HG02588 (cell line): Measurements from ENCODE around the gene RGS9.
"Not testable (repeated sequence)": the region's sequence is repeated elsewhere in the genome, so short reads cannot be mapped to it uniquely, and the experiment has no call there.

ENCODE experiments used
- ATAC-seq: cut with Tn5 transposase; IDR thresholded peaks from one replicate; pipeline ENCODE4 v1.9.1; 2021; ENCODE audit warnings: mild to moderate bottlenecking, moderate library complexity; ENCODE audit not compliant: unreplicated experiment

The RGS9 gene

DNA sequence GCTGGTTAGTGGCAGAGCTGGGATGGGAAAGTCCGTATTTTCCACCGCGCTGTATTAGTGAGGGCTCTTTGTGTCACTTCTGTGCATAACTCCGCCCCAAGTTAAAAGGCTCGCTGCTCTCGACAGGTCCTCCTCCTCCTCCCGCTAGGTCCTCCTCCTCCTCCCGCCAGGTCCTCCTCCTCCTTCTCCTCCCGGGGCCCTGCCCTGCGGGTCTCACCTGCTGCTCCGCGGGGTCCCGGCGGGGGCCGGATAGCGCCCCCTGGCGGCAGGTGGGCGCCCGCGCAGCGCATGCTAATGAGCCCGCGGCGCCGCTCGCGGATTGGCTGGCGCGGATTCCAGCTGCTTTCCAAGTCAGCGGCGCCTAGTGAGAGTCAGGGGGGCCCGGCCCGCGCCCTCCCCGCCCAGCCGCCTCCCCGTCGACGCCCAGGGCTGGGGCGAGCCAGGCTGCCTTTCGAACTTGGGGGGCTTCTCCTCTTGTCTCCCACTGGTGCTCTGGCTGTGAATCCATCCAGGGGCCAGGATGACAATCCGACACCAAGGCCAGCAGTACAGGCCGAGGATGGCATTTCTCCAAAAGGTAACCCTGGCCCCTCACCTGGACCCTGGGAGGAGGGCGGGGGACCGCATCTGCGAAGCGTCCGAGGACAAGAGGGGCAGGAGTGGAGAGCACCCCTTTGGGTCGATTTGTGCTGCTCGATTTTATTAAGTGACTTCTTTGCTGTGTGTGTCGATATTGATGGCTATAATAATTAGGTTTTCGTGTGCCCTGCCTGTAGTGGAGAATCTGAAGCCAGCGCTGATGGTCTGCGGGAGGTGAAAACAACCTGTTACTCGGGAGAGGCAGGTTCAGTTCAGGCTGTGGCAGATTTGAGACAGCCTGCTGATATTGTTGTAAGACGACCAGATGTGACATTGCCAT, at the start of gene RGS9:
Gene RGS9 (plus strand): TSS at position 350 of the 919 bp plus-strand sequence. CDS start 171 bp downstream, at position 521.
- ATAC-seq, result peak; percentile 87

DNA sequence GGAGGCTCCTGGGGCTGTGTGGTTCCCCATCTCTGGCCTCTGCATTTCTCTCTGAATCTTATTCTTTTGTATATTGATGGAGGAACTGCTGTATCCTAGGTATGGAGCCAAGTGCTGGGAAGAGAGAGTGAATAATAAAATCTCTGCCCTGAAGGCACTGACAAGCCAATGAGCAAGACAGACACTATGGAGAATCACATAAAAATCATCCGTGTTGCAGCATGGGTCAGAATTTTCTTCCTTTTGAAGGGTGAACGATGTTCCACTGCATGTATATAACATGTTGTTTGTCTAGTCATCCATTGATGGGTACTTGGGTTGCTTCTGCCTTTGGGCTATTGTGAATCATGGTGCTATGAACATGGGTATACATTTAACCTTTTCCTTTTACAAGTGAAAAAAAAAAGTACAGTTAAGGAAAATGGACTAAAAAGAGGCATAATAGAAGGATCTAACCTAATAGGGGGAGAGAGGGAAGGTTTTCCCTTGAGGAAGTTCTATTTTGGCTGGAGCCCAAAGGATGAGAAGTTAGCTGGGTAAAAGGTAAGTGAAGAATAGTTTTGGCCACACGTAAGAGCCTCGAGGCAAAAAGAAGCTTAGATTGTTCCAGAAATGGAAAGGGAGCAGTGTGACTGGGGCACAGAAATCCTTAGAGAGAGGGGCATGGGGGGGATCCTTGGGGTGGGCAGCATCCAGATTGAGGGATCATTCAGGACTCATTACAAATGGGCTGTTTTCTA, 48.4 kb upstream of the RGS9 start:
- no peak for ATAC-seq

DNA sequence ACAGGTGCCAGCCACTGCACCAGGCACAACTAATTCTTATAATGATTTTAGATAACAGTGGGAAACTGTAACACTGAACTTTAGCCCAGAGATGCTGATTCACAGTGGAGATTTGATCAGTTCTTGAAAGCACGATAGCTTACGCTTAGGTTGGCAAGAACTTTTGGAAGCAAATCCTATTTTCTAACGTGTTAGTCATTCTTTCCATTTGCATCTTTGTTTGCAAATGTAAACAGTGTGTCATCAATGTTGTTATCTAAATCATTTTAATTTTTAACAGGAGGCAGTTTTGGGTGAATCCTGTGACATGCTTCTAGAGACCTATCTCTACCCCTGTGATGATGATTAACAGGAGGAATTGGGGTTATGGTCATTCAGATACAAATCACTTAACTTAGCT, 44.9 kb upstream of the RGS9 start:
- ATAC-seq, result no peak

DNA sequence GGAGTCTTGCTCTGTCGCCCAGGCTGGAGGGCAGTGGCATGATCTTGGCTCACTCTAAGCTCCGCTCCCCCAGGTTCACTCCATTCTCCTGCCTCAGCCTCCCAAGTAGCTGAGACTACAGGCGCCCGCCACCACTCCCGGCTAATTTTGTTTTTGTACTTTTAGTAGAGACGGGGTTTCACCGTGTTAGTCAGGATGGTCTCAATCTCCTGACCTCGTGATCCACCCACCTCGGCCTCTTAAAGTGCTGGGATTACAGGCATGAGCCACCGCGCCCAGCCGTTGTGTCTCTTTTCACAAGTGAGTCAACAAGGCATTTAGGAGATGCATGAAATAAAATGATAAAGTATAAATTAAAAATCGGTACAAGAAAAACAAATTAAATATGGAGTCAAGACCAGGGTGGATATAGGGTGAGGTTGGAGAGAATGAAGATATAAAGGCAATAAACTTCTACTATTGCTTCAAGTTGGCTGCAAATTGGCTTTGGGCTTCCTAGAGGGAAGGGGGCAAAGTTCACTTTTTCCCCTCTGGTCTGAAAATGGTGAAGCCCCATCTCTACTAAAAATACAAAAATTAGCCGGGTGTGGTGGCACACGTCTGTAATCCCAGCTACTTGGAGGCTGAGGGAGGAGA, 44.3 kb upstream of the RGS9 start:
- not testable (repeated sequence) for ATAC-seq

DNA sequence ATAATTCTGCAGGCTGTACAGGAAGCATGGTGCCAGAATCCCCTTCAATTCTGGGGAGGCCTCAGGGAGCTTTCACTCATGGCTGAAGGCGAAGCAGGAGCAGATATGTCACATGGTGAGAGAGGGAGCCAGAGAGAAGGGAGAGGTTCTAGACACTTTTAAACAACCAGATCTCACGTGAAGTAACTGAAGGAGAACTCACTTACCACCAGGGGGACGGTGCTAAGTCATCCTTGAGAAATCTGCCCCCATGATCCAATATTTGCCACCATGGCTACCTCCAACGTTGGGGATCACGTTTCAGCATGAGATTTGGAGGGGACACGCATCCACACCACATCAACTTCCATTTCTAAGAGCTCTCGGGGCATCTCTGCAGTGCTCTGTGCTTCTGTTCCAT, 43.2 kb upstream of the RGS9 start:
- no peak for ATAC-seq

DNA sequence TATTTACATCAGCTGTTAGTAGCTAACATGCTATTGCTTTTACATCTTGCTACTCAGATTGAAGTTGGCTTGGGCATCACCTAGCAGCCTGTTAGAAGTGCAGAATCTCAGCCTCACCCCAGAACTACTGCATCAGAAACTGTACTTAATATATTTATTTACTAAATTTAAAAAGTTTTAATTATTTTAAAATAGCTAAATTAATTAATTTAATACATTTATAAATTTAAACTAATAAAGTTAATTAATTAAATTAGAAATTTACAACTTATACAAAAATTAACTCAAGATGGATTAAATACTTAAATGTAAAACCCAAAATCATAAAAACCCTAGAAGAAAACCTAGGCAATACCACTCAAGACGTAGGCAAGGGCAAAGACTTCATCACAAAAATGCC, 41.7 kb upstream of the RGS9 start:
- no peak for ATAC-seq

DNA sequence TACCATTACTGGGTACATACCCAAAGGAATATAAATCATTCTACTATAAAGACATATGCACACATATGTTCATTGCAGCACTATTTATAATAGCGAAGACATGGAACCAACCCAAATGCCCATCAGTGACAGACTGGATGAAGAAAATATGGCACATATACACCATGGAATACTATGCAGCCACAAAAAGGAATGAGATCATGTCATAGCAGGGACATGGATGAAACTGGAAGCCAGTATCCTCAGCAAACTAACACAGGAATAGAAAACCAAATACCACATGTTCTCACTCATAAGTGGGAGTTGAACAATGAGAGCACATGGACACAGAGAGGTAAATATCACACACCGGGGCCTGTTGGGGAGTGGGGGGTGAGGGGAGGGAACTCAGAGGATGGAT, 40.8 kb upstream of the RGS9 start:
- not testable (repeated sequence) for ATAC-seq

DNA sequence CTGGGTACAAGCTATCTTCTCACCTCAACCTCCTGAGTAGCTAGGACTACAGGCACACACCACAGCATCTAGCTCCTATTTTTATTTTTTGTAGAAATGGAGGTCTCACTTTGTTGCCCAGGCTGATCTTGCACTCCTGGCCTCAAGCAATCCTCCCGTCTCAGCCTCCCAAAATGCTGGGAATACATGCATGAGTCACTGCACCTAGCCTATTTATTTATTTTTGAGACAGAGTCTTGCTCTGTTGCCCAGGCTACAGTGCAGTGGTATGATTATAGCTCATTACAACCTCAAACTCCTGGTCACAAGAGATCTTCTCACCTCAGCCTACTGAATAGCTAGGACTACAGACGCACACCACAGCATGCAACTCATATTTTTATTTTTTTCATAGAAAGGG, 40.1 kb upstream of the RGS9 start:
- no peak for ATAC-seq

DNA sequence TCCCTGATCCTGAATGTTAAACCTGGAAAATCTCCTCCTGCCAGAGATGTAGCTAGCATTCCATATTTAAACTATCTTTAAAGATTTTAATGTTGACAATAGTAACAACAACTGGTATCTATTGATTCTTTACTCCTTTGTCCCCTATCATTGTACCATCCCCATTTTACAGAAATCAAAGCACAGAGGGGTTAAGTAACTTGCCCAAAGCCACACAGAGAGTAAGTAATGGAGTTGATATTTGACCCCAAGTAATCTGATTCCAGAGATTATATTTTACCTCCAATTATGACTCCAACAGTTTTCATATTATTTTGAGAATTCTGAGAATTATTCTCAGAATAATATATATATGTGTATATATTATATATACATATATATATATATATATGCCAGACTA, 37.7 kb upstream of the RGS9 start:
- ATAC-seq, result no peak

DNA sequence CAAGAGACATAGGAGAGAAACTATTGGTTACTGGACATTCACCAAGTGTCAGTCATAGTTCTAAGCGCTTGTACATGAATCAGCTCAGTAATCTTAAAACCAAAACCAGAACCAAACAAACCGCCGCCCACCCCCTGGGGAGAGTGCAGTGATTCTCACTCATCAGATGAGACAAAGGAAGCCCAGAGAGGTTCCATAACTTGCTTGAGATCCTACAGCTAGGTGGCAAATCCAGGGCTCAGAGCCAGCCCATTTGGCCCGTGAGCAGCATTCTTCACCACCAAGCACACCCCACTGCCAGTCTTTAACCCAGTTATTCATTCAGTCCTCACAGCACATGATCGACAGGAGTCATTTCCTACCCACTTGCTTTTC, 37.2 kb upstream of the RGS9 start:
- ATAC-seq, result peak; percentile 77

DNA sequence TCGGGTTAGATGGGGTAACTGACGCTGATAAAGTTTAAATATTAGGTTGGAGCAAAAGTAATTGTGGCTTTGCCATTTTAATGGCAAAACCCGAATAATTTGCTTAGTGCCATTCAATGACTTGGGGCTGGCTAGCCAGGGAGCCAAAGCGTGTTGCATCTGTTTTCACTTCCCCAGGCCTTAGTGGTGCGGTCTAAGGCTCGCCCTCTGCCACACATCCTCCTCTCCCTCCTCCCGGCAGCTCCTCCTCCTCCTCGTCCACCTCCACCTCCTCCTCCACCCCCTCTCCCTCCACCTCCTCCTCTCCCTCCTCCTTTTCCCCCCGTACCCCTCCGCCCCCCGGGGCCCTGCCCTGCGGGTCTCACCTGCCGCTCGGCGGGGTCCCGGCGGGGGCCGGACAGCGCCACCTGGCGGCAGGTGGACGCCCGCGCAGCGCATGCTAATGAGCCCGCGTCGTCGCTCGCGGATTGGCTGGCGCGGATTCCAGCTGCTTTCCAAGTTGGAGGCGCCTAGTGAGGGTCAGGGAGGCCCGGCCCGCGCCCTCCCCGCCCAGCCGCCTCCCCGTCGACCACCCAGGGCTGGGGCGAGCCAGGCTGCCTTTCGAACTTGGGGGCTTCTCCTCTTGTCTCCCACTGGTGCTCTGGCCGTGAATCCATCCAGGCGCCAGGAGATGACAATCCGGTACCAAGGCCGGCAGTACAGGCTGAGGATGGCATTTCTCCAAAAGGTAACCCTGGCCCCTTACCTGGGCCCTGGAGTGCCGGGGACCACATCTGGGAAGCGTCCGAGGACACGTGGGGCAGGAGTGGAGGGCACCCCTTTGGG, 36.6 kb upstream of the RGS9 start:
- peak; percentile 70 for ATAC-seq

DNA sequence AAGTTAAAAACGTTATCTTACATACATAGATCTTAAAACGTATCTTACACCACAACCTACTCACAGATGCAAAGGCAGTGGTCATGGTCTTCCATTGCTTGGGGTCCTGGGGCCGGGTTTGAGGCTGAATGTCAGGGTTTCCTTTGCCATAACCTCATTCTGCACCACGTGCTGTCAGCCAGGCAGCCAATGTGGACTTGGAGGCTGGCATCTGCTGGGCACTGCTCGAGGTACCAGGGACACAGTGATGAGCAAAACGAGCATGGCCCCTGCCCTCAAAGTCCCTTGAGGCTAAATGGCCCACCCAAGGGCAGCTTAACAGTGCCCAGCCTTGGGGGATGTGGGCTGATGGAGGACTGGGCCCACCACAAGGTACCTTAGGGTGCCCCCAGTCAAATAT, 35.8 kb upstream of the RGS9 start:
- ATAC-seq, result no peak

DNA sequence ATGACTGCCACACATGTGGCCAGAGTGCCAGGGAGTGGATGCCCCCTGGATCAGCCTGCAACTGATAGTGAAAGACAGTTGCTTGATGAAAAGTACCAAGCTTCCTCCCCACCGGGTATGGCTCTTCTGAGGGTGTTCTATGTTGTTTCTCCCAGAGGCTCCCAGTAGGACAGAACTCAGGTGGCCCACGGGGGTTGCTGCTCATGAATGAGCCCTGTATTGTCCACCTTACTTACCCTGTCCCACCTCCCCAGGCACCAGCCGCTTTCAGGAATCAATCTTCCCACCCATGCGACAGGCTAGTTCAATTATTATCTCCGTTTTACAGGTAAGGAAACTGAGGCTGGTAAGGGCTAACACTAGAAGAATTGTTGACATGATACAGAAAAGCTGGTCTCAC, 34.9 kb upstream of the RGS9 start:
- ATAC-seq, result no peak

DNA sequence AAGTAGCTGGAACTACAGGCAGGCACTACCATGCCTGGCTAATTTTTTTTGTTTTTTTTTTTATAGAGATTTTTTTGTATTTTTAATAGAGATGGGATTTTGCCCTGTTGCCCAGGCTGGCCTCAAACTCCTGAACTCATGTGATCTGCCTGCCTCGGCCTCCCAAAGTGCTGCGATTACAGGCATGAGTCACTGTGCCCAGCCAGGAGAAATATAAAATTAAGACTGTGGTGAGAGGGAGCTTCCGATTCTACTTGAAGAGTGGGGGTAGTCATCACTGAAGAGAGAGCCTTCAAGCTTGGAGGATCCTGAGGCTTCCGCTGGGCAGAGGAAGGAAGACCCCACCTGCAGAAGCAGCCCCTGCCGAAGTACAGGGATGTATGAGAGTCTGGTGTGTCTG, 34.4 kb upstream of the RGS9 start:
- no peak for ATAC-seq

DNA sequence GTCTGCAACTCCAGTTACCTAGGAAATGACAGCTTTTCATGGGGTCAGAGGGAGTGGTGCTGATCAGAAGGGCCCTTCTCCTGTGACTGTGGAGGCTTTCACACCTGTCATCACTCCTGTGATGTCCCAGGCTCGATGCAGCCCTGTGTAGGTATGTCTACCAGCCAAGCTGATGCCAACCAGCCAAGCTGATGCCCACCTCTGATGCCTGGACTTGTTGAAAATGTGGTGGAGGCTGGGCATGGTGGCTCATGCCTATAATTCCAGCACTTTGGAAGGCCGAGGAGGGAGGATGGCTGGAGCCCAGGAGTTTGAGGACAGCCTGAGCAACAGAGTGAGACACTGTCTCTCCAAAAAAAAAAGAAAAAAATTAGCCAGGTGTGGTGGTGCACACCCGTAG, 33.7 kb upstream of the RGS9 start:
- no peak for ATAC-seq

DNA sequence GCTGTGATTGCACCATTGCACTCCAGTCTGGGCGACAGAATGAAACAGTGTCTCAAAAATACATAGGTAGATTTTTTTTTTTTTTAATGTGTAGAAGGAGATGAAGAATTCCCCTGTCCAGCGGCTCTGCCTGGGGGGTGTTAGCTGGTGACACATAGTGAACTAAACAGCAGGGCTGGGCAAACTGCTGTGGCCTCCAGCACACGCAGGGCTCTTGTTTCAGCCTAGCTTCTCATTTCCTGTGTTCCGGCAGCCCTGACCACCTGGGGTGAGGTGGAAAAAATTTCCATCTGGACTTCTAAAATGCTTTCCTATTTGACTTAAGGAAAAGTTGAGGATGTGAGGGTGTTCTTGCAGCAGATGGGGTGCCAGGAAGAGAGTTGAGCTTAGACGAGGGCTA, 33.3 kb upstream of the RGS9 start:
- no peak for ATAC-seq

DNA sequence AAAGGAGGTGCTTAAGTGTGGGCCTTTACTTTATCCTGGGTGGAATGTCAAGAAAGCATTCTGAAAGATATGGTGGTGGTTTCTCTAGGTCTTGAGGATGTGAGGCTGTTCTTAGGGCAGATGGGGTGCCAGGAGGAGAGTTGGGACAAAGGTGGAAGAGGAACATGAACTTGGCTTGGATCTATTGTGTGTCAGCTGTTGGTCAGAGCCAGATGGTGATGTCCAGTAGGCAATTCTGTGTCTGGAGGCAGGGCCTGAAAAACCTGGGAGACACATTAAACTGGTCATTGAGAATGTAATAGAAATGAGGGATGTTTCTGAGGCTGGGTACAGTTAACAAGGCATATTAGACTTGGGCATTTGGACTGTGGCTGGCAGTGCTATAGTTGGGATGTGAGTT, 32.6 kb upstream of the RGS9 start:
- ATAC-seq, result no peak

DNA sequence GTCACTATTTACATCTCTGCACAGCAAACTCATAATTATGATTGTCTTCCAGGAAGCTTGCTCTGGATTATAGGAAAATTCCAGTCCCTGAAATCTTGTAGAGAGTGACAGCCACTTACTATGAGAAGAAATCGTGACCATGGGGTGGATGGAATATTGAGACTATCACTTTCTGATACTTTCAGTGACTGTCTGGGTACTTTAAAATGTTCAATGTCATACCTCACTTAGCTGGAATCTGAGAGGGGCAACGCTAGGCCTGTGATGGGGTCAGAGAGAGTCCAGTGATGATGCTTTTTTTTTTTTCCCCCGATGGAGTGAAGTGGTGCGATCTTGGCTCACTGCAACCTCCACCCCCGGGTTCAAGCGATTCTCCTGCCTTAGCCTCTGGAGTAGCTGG, 32.2 kb upstream of the RGS9 start:
- ATAC-seq, result no peak

DNA sequence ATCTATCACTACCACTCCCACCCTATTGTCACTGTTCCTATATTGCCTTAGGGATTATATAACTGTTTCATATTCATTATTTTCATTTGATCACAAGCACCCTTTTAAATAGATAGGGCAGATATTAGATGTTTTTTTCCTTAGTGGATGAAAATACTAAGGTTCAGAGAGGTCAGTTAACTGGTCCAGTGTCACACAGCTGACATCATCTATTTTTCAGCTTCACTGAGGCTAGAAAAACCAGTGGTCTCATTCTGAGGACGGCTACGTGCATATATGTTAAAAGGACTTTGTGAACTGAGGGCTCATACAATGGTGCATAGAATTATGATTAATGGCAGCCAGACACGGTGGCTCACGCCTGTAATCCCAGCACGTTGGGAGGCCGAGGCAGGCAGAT, 29.0 kb upstream of the RGS9 start:
- no peak for ATAC-seq

DNA sequence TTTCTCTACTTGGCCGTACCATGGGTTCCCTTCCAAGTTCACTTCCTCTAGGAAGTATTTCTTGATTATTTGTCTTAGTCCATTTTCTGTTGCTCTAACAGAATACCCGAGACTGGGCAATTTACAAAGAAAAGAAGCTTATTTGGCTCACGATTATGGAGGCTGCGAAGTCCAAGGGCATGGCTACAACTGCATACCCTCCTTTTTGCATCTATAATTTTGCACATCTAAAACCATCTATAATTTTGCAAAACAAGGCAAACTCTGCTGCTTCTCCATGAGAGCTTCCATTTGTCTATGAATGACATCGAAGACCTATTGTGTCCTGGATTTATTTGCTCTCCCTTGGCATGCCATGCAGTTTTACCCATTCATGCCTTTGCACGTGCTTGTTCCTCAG, 27.6 kb upstream of the RGS9 start:
- no peak for ATAC-seq
